HK-2 (cell line): ENCODE results near the gene ZBTB47.

Experiments used
- DNase-seq: peaks from one replicate; pipeline ENCODE4 v3.0.0-alpha.2; 2018; ENCODE audit not compliant: unreplicated experiment

ZBTB47 gene

DNA sequence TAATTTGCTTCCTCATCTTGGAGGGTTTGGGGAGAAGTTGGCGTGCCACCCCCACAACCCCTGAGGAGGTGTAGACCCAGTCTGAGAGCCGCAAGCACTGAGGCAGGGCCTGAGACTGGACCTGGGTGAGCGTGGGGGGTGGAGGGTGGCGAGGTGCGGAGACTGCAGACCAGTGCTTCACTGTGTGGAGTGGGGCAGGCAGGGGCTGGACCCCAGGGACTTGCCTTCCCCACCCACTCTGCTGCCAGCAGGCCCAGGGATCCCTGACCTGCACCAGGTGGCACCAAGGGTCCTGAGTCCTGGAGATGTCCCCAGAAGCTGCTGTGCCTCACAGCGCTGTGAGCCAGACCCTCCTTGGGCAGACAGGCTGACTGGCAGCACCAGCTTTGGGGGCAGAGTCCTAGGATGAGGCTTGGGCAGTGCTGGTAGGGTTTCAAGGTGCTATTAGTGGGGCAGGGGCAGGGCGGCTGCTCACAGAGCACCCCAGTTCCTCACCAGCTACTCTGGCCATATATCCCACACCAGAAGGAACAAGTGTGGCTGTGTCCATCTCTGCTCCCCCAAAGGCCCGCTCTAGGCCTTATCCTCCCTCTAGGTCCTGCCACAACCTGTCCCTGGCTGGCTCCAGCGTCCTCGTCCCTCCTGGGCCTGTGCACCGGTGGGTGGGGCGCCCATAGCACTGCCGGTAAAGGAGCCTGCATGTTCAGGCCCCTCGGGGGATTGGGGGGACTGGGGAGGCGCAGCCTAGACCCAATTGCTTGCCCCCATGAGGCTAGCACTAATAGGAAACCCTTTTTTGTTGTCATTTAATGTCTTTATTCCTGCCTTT, 11.8 kb downstream of the ZBTB47 start:
- no peak for DNase-seq

GRCh38 chr3:42666022-42666421, 12.5 kb downstream of the ZBTB47 start:
- DNase-seq: no peak

- DNase-seq: no peak
Measured at GRCh38 chr3:42666577-42666998, 13.1 kb downstream of the ZBTB47 start.

DNA sequence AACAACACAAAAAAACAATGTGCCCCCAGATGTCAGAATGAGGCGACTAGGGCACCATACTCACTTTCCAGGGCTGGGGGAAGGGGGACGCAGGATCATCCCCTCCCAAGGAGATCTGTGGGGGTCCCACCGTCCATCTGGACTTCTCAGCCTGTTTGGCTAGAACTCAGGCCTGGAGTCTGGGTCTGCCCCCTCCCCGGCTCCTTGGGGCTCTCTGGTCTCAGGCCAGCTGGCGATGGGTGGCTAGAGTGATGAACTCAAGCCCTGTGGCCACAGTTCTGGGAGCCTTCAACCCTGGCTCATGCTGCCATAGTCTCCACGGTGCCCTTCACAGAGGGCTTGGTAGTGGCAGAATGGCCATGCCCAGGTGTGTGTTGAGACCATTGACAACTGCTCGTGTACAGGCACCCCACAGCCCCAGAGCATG, 13.6 kb downstream of the ZBTB47 start:
- DNase-seq: no peak

GRCh38 chr3:42667523-42668412, 14.3 kb downstream of the ZBTB47 start:
- DNase-seq: no peak

- no peak for DNase-seq
Measured at GRCh38 chr3:42668413-42668760, 14.9 kb downstream of the ZBTB47 start.

DNA sequence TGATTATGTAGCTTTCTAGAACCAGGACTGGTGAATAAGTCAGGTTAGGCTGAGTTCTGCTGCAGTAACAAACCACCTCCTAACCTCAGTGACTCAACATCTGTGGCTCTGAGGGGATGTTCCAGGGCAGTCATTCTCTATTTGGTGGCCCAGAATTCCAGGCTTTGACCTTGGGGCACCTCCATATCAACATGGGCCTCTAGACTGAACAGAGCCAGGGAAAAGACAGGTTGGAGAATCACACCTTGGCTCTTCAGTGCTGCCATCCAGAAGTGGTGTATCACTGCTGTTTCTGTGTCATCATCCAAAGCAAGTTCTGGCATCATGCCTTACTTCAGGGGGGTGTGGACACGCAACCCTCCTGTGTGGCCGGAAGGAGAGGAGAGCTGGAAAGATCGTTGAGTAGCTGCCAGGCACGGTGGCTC, 15.3 kb downstream of the ZBTB47 start:
- DNase-seq: no peak

DNA sequence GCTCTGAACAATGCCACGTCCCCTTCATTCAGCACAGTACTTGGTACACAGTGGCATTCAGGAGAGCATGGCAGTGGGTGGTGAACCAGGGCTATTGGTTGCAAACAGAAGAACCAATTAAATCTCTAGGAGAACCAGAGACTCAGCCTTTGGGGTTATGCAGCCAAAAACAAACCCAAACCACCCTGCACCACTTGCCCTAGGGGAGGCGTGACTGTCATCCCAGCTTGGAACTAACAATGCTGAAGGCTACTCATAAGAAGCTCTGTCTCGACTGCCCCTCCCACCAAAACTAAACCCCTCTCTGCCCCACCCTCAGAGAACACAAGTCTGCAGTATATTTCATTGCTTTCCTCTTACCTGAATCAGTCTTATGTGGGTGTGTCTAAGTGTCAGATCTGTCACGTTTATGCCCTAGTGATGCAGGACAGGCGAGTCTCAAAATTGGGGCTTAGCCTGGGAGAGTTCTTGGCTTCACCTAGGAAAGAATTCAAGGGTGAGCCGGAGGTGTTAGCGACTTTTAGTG, 16.6 kb downstream of the ZBTB47 start:
- no peak for DNase-seq

- DNase-seq: no peak
Measured at GRCh38 chr3:42670670-42671069, 17.2 kb downstream of the ZBTB47 start.

DNA sequence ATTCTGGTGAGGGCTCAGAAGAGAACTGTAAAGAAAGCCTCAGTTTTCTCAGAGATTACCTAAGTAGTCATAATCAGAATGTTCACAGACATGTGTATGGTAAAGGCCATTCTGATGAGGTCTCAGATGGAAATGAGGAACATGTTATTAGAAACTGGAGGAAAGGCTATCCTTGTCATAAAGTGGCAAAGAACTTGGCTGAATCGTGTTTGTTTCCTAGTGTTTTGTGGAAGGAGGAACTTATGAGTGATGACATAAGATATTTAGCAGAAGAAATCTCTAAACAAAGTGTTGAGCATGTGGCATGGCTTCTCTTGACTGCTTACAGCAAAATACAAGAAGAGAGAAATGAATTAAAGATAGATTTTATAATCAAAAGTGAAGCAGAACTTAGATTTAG, 19.0 kb downstream of the ZBTB47 start:
- no peak for DNase-seq

GRCh38 chr3:42673082-42673481, 19.6 kb downstream of the ZBTB47 start:
- no peak for DNase-seq

DNA sequence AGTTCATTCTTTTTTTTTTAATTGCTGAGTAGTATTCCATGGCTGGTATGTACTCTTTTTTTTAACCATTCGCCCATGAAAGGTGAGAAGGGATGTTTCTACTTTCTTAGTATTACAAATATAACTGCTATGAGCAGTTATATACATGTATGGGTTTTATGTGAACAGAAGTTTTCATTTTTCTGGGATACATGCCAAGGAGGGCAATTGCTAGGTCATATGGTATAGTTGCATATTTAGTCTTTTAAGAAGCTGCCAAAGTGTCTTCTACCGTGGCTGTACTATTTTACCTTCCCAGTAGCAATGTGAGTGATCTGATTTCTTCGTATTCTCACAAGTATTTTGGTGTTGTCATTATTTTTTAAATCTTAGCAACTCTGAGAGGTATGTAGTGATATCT, 20.6 kb downstream of the ZBTB47 start:
- no peak for DNase-seq

DNA sequence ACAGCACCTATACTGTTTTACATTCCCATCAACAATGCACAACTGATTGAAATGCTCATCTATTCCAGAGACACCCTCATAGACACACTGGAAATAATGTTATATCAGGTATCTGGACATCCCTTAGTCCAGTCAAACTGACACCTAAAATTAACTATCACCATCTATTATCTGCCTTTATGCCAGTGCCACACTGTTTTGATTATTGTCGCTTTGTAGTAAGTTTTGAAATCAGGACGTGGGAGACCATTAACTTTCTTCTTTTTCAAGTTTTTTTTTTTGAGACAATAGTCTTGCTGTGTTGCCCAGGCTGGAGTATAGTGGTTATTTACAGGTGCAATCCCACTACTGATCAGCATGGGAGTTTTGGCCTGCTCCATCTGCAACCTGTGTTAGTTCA, 22.4 kb downstream of the ZBTB47 start:
- no peak for DNase-seq

GRCh38 chr3:42678447-42678846, 24.9 kb downstream of the ZBTB47 start:
- DNase-seq: no peak

DNA sequence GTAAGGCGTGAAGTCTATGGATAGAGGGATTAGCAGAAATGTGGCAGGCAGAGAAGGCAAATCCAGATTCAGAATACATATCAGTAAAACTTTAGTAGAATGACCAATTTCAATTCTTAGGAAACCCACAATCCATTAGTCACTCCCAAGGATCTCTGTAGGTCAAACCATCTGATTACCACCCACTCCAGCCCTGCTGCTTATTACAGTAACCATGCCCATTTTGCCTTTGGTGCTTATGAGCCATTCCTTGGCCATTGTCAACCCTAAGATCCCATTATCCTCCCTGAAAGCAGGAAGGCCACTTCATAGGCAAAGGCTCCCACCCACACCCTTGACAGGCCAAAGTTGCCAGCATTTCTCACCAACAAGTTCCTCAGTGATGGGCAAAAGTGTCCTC, 26.8 kb downstream of the ZBTB47 start:
- DNase-seq: no peak

DNA sequence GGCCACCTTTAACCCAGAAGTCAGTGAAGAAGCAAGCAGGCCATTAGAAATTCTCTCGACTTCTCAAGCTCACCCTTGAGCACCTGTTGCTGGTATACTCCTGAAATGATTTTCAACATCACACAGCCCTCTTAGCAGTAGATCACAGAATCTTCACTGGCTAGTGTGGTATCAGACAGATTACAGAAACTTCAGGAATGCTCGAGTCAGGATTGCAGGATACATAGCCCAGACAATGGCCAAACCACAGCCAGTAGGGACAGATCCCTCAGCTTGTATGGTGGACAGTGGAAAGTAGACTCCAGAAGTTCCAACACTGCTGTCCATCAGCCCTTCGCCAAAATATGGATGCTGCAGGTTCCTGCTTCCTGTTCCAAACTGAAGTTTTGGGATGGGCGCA, 27.3 kb downstream of the ZBTB47 start:
- no peak for DNase-seq

DNA sequence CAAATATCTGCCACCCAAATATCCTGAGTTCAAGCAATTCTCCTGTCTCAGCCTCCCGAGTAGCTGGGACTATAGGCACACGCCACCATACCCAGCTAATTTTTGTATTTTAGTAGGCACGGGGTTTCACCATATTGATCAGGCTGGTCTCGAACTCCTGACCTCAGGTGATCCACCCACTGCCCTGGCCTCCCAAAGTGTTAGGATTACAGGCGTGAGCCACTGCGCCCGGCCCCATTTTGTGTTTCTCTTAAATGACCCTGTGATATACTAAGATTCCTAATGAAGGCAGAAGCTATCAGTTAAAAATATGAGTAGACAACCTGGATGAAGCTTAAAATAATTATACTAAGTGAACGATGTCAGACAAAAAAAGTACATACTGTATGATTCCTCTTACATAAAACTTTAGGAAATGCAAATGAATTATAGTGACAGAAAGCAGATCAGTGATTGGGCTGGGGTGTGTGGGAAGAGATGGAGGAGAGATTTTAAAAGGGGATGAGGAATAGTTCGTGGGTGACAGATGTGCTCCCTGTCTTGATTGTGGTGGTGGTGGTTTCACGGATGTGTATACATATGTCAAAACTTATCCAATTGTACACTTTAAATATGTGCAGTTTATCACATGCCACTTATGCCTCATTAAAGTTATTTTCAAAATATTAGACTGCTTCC, 28.0 kb downstream of the ZBTB47 start:
- no peak for DNase-seq

- no peak for DNase-seq
Measured at GRCh38 chr3:42682301-42683070, 29.0 kb downstream of the ZBTB47 start.

GRCh38 chr3:42683875-42684598, 30.5 kb downstream of the ZBTB47 start:
- DNase-seq: peak; percentile 69

DNA sequence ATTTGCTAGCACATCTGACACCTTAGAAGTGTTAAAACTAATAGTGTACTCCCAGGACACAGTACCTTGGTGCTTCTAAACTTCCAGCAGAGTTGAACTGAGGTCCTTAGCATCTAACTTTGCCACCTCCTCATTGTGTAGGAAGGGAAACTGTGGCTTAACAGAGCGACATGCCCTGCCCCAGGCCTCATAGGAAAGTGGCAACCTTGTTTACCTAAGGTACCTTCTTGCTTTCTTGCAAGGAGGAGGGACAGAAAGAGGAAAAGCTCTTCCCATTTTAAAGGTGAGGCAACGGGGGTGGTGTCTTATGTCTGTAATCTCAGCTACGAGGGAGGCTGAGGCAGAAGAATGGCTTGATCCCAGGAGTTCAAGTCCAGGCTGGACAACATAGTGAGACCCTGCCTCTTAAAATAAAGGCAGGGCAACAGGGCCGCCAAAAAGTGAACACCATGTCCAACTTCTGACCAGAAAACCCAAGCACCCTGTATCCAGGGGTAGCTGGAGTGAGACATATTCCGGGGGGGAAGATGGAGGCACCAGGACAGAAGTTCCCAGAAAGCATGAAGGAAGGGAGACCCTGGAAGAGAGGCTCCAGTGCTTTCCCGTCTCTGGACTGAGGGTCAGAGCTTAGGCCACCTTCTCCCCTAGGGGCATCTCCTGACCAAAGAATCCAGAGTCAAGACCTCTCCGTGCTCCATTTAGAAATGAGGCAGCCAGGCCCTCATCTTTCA, 31.3 kb downstream of the ZBTB47 start:
- DNase-seq: no peak
